GM12875 (cell line): ENCODE results near the gene PHLPP2.

Experiments
- H3K4me3 ChIP-seq: one replicate; pipeline ENCODE4 v1.5.1; 2011; ENCODE audit warnings: low read depth, low read length, control low read depth
- CTCF ChIP-seq: IDR thresholded peaks from 2 replicates; pipeline ENCODE4 v1.5.1; 2011; ENCODE audit warnings: low read depth, mild to moderate bottlenecking, control low read depth, inconsistent platforms, low read length, moderate library complexity, borderline replicate concordance; ENCODE audit not compliant: insufficient read depth

PHLPP2 gene

GRCh38 chr16:71675380-71675779, 49.1 kb downstream of the PHLPP2 start:
- no peak overlapping the region for H3K4me3 ChIP-seq
- TF ChIP-seq CTCF = no peak

DNA sequence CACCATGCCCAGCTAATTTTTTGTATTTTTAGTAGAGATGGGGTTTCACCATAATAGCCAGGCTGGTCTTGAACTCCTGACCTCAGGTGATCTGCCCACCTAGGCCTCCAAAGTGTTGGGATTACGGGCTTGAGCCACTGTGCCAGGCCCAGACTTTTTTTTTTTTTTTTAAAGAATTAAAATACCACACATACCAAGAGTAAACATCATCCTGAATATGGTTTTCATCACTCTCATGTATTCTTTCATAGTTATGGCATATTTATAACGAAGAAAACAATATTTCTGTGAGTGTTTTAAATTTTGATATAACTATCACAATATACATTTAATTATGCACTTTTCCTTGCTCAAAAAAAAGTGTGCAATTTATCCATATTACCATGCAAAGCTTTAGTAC, 50.3 kb downstream of the PHLPP2 start:
- no peak for TF ChIP-seq CTCF
- no peak overlapping the region for H3K4me3 ChIP-seq

DNA sequence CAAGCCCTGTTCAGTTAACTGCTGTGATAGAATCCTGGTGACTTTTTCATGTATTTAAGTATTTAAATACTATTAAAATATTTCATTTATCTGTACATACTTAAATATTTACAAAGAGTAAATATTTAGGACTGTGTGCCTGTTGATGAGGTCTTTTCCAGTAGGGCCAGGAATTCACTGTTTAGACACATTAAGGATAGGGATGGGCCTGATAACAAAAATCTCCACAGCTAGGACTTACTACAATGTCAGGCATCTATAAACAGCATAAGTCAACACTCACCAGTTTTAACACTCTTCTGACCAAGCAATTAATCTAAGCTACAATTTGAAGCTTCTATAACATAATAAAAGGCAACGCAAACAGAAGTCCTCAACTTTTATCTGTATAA, 50.9 kb downstream of the PHLPP2 start:
- TF ChIP-seq CTCF = no peak

GRCh38 chr16:71672803-71673581, 51.5 kb downstream of the PHLPP2 start:
- TF ChIP-seq CTCF = no peak
- no peak overlapping the region for H3K4me3 ChIP-seq

More for the DNA sequence above, 50.9 kb downstream of the PHLPP2 start:
- H3K4me3 ChIP-seq = no peak overlapping the region

DNA sequence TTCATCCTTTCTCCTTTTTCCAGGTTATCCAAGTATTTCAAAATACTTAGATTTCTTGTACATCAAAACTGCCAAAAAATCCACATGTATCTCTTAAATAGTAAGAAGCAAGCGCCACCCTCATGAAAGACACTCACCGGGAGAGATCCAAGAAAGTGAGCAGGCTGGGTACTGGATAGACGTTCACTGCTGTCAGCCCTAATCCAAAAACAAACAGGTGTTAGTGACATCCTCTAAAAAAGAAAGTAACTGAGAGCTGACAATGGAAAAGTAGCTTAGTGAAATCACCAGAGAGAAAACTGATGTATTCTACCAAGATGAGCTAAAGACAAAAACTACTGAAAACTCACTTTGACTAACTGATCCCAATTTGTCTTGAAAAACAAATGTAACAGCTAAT, 52.4 kb downstream of the PHLPP2 start:
- no peak for TF ChIP-seq CTCF
- H3K4me3 ChIP-seq = no peak overlapping the region

DNA sequence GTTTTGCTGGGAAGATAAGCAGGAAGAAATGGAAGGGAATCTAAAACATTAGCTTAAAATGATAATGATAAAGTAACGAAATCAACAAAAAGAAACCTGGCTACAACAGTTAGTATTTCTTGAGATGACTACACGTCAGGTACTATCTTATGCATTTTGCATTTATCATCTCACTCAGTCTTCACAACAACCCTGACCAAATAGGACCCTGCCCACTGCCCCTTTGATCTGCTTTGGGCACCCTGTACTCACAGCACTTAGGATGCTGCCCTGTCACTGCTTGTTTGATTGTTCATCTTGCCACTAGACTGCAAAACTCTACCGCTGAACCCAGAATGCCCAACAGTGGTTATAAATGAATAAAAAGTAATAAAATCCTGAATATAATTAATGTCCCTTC, 53.3 kb downstream of the PHLPP2 start:
- H3K4me3 ChIP-seq = no peak overlapping the region
- TF ChIP-seq CTCF = no peak

GRCh38 chr16:71670537-71670936, 54.0 kb downstream of the PHLPP2 start:
- no peak overlapping the region for H3K4me3 ChIP-seq
- TF ChIP-seq CTCF = no peak
